A673 (cell line): Measurements from ENCODE around the gene TBC1D22A. TPM values are rescaled to one million over a fixed set of nuclear protein-coding genes. Genes with fewer than 3 reads are reported as not detected.

Source experiments
- BruUV-seq: library from RNA; stranded (reverse); fragments of 400-500 nt; replicated peaks from 2 replicates; lab custom pipeline; 2021; lab: Mats Ljungman, UMichigan
- CTCF ChIA-PET: fragments of 300-600 bp; sonication (Branson Sonifier 250); formaldehyde crosslinking; loops from one replicate; lab custom pipeline; 2022; ENCODE audit warnings: antibody characterized with exemption; lab: Charles Lee
- POLR2A ChIA-PET: fragments of 300-600 bp; sonication (Branson Sonifier 250); formaldehyde crosslinking; loops from one replicate; lab custom pipeline; 2022; ENCODE audit warnings: antibody characterized with exemption; ENCODE audit not compliant: low non-redundant PET; lab: Charles Lee
- DNase-seq: peaks from one replicate; pipeline ENCODE4 v3.0.0-alpha.2; 2015; ENCODE audit warnings: low spot score
- H3K27ac ChIP-seq: fragments of 200-600 bp; sonication (generic); 2 replicates; pipeline ENCODE4 v1.5.1; 2016; ENCODE audit warnings: mixed run types, low read depth, mild to moderate bottlenecking, mixed read lengths, antibody characterized with exemption, low read length; ENCODE audit not compliant: poor library complexity, severe bottlenecking
- H3K27me3 ChIP-seq: fragments of 200-600 bp; sonication (generic); replicated peaks from 2 replicates; pipeline ENCODE4 v1.6.1; 2017; ENCODE audit warnings: mixed run types, low read depth, mild to moderate bottlenecking, mixed read lengths, antibody characterized with exemption, low read length; ENCODE audit not compliant: insufficient read depth, poor library complexity
- H3K36me3 ChIP-seq: fragments of 200-600 bp; sonication (generic); 2 replicates; pipeline ENCODE4 v1.6.1; 2016; ENCODE audit warnings: mixed run types, mild to moderate bottlenecking, mixed read lengths, antibody characterized with exemption, low read length; ENCODE audit not compliant: insufficient read depth, poor library complexity, severe bottlenecking
- H3K4me1 ChIP-seq: fragments of 200-600 bp; sonication (generic); 2 replicates; pipeline ENCODE4 v1.6.1; 2017; ENCODE audit warnings: mixed run types, mild to moderate bottlenecking, mixed read lengths, antibody characterized with exemption, low read length; ENCODE audit not compliant: insufficient read depth, poor library complexity, severe bottlenecking
- H3K4me3 ChIP-seq: fragments of 200-600 bp; sonication (generic); 2 replicates; pipeline ENCODE4 v1.5.1; 2016; ENCODE audit warnings: low read depth, mixed run types, mild to moderate bottlenecking, mixed read lengths, low read length; ENCODE audit not compliant: poor library complexity, severe bottlenecking
- H3K9me3 ChIP-seq: fragments of 200-600 bp; sonication (generic); 2 replicates; pipeline ENCODE4 v1.6.1; 2016; ENCODE audit warnings: mixed run types, low read depth, mild to moderate bottlenecking, mixed read lengths, antibody characterized with exemption, low read length; ENCODE audit not compliant: poor library complexity, severe bottlenecking
- EZH2 ChIP-seq: fragments of 200-600 bp; sonication (generic); IDR thresholded peaks from 2 replicates; pipeline ENCODE4 v1.6.1; 2017; ENCODE audit warnings: borderline replicate concordance, low read depth, mild to moderate bottlenecking, mixed read lengths, antibody characterized with exemption, low read length; ENCODE audit not compliant: poor library complexity, severe bottlenecking
- intact Hi-C: fragments of 100-400 bp; cut with micrococcal nuclease; formaldehyde crosslinking; loops from one replicate; pipeline ENCODE4 v1.10.0; 2022; ENCODE audit not compliant: unreplicated experiment
- total RNA-seq: library from RNA; stranded (reverse); gene quantifications from 2 replicates; pipeline ENCODE4 v1.2.3, GENCODE V29; 2021
- TF ChIP-seq, protein P1 (sequence below): fragments of 300-800, 200-600 bp; sonication (generic); conservative IDR thresholded peaks from 2 replicates; pipeline ENCODE4 v1.5.1; 2017; ENCODE audit warnings: low read depth, mild to moderate bottlenecking, antibody characterized with exemption, low read length, moderate library complexity, mixed read lengths

The TBC1D22A gene
- total RNA-seq, 1 experiment from 2014 or later, result 22.5 TPM

- H3K4me3 ChIP-seq, result peak overlapping the region; percentile 99
- H3K4me1 ChIP-seq, result peaks cover 4% of the 10 kb centered on the region
- no peaks in the 10 kb centered on the region for H3K9me3 ChIP-seq
- peak overlapping the region; percentile 96 for H3K27ac ChIP-seq
- H3K27me3 ChIP-seq, result no peaks in the 10 kb centered on the region
- POLR2A ChIA-PET, result no interaction called here
- CTCF ChIA-PET, result no interaction called here
- H3K36me3 ChIP-seq, result no peaks in the 10 kb centered on the region
- BruUV-seq, result no TSS peak
- no peak for DNase-seq
- intact Hi-C loops, result no loop called here
- TF ChIP-seq, protein P1, sequence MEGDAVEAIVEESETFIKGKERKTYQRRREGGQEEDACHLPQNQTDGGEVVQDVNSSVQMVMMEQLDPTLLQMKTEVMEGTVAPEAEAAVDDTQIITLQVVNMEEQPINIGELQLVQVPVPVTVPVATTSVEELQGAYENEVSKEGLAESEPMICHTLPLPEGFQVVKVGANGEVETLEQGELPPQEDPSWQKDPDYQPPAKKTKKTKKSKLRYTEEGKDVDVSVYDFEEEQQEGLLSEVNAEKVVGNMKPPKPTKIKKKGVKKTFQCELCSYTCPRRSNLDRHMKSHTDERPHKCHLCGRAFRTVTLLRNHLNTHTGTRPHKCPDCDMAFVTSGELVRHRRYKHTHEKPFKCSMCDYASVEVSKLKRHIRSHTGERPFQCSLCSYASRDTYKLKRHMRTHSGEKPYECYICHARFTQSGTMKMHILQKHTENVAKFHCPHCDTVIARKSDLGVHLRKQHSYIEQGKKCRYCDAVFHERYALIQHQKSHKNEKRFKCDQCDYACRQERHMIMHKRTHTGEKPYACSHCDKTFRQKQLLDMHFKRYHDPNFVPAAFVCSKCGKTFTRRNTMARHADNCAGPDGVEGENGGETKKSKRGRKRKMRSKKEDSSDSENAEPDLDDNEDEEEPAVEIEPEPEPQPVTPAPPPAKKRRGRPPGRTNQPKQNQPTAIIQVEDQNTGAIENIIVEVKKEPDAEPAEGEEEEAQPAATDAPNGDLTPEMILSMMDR, result no peak
- TF ChIP-seq EZH2, result no peak
Measured at GRCh38 chr22:46761017-46761416, 1.4 kb upstream of the TBC1D22A start.

DNA sequence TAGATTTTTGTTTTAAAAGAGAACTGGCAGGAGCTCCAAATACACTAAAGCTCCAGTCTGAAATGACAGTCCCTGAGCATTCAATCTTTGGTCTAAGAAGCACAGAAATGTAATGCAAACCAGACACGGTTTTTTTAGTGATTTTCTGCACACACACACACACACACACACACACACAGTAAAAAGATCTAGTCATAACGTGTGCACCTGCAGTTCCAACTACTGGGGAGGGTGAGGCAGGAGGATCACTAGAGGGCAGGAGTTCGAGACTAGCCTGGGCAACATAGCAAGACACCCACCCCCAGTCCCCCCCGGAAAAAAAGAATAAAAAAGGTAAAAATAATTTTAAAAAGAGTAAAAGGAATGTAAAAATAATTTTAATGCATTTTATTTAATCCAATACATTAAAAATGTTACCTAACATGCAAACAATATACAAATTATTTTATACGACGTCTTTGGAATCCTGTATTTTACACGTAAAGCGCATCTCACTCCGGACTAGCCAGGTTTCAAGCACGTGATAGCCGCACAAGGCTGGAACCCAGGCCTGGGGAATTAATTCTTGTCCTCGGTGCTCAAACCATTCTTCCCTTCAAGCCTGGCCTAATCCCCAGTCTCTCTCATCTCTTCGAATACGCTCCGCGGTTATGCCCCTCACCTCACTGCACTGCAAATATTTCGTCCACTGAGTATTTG, 762 bp upstream of the TBC1D22A start:
- H3K4me3 ChIP-seq, result peak overlapping the region; percentile 99
- no peaks in the 10 kb centered on the region for H3K27me3 ChIP-seq
- CTCF ChIA-PET, result no interaction called here
- H3K36me3 ChIP-seq, result no peaks in the 10 kb centered on the region
- TF ChIP-seq, protein P1, result no peak
- TF ChIP-seq EZH2, result no peak
- POLR2A ChIA-PET, result no interaction called here
- peak; percentile 42 for DNase-seq
- intact Hi-C loops, result no loop called here
- BruUV-seq, result TSS peak; percentile 95
- H3K27ac ChIP-seq, result peak overlapping the region; percentile 96
- no peaks in the 10 kb centered on the region for H3K9me3 ChIP-seq
- peaks cover 4% of the 10 kb centered on the region for H3K4me1 ChIP-seq

GRCh38 chr22:46763051-46763705, 728 bp downstream of the TBC1D22A start:
- POLR2A ChIA-PET, result interaction anchor here (0.6 to 1.4 kb wide), 3 partner anchors 11 to 139 kb away, joined by 3 to 4 read pairs (median 4); no protein-coding TSS in a partner anchor
- H3K27ac ChIP-seq, result peak overlapping the region; percentile 96

More at GRCh38 chr22:46763051-46763705, 728 bp downstream of the TBC1D22A start:
- peaks cover 4% of the 10 kb centered on the region for H3K4me1 ChIP-seq
- H3K4me3 ChIP-seq, result peak overlapping the region; percentile 99
- TF ChIP-seq EZH2, result no peak
- TF ChIP-seq, protein P1, result no peak
- intact Hi-C loops, result no loop called here
- TSS peak; percentile 38 for BruUV-seq
- H3K9me3 ChIP-seq, result no peaks in the 10 kb centered on the region
- H3K27me3 ChIP-seq, result no peaks in the 10 kb centered on the region
- peak; percentile 53 for DNase-seq
- H3K36me3 ChIP-seq, result no peaks in the 10 kb centered on the region
- CTCF ChIA-PET, result interaction anchor here (0.9 kb wide), 1 partner anchor 200 kb away, joined by 3 read pairs; no protein-coding TSS in a partner anchor
